ENCODE measurements around the gene CRTAP. TPM values are rescaled to one million over a fixed set of nuclear protein-coding genes. Genes with fewer than 3 reads are reported as not detected.

Gene CRTAP
- total RNA-seq, 4 donors from 2014 or later, result 180 to 394 (median 315) TPM

DNA sequence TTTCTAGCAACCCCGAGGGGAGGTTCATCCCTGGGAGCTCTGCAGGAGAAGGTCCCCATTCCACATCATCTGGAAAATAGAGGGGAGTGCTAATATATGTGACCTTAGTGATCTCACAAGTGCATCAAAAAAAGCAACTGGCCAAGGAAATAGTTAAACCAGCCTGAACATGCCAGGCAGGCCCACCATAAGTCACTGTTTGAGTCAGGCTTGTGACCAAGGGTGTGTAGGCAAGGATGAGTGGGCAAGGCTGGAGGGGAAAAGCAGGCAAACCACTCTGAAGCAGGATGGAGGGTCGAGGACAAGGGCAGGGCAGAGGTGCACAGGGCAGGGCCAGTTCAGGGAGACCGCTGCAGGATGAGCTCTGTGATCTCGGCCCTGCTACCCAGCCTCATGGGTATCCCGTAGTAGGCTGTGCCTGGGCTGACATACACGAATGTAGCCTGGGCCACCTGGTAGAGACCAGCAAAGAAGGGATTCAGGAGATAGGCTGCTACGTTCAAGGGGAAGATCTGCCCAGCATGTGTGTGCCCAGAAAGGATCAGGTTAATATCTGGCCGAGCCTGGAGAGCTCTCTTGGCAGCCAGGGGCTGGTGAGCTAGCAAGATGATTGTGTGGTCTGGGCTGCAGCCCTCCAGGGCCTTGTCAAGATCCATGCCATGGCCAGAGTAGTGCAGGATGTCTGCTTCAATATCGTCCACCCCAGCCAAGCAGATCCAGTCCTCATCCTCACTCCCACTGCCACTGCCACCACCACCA is 21.1 kb upstream of the CRTAP start:
- peaks cover 0 to 24% (median 5%) of the 10 kb centered on the region in 4 donors for H3K4me1 ChIP-seq
- H3K9me3 ChIP-seq, result no peaks in the 10 kb centered on the region
- 83 to 85% methylated on average over 9 of the region's 9 CpGs for WGBS, 2 donors
- no peak for DNase-seq (ENCODE audit: low spot score in 2 of 2)
- H3K4me3 ChIP-seq, result no peak overlapping the region
- H3K27me3 ChIP-seq, result no peaks in the 10 kb centered on the region
- H3K27ac ChIP-seq, result no peak overlapping the region
- peaks cover 0 to 42% (median 0%) of the 10 kb centered on the region in 3 donors for H3K36me3 ChIP-seq
- no peak for TF ChIP-seq POLR2A (IDR thresholded peaks at IDR 0.05)
- TF ChIP-seq, protein P1, sequence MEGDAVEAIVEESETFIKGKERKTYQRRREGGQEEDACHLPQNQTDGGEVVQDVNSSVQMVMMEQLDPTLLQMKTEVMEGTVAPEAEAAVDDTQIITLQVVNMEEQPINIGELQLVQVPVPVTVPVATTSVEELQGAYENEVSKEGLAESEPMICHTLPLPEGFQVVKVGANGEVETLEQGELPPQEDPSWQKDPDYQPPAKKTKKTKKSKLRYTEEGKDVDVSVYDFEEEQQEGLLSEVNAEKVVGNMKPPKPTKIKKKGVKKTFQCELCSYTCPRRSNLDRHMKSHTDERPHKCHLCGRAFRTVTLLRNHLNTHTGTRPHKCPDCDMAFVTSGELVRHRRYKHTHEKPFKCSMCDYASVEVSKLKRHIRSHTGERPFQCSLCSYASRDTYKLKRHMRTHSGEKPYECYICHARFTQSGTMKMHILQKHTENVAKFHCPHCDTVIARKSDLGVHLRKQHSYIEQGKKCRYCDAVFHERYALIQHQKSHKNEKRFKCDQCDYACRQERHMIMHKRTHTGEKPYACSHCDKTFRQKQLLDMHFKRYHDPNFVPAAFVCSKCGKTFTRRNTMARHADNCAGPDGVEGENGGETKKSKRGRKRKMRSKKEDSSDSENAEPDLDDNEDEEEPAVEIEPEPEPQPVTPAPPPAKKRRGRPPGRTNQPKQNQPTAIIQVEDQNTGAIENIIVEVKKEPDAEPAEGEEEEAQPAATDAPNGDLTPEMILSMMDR (IDR thresholded peaks at IDR 0.05), result no peak
- TF ChIP-seq EP300 (IDR thresholded peaks at IDR 0.05), result no peak

- TF ChIP-seq, protein P1 (IDR thresholded peaks at IDR 0.05), result no peak
- TF ChIP-seq EP300 (IDR thresholded peaks at IDR 0.05) (no peak), POLR2A (IDR thresholded peaks at IDR 0.05) (no peak)
- H3K9me3 ChIP-seq, result no peaks in the 10 kb centered on the region
- H3K27me3 ChIP-seq, result no peaks in the 10 kb centered on the region
- H3K36me3 ChIP-seq, result peaks cover 0 to 42% (median 0%) of the 10 kb centered on the region in 3 donors
- no peak overlapping the region for H3K4me3 ChIP-seq
- H3K4me1 ChIP-seq, result peaks cover 0 to 27% (median 6%) of the 10 kb centered on the region in 4 donors
- WGBS, 2 donors, result 92 to 94% methylated on average over 11 of the region's 11 CpGs
- H3K27ac ChIP-seq, result no peak overlapping the region
- no peak for DNase-seq (ENCODE audit: low spot score in 2 of 2)
Measured at GRCh38 chr3:33093847-33094246, 20.0 kb upstream of the CRTAP start.

GRCh38 chr3:33095436-33095835 is 18.4 kb upstream of the CRTAP start:
- Histone ChIP-seq H3K4me3 (peak overlapping the region in 3 of 4 donors; percentile 49 to 91 (median 71)), H3K27ac (peak overlapping the region in 3 of 4 donors; percentile 85 to 95 (median 93)), H3K4me1 (peaks cover 0 to 27% (median 6%) of the 10 kb centered on the region in 4 donors), H3K9me3 (no peaks in the 10 kb centered on the region), H3K27me3 (no peaks in the 10 kb centered on the region), H3K36me3 (peaks cover 0 to 38% (median 0%) of the 10 kb centered on the region in 3 donors)
- TF ChIP-seq POLR2A (IDR thresholded peaks at IDR 0.05), result no peak
- 92 to 100% methylated on average over 2 of the region's 2 CpGs for WGBS, 2 donors
- no peak for DNase-seq (ENCODE audit: low spot score in 2 of 2)

GRCh38 chr3:33096093-33096868 is 17.5 kb upstream of the CRTAP start:
- TF ChIP-seq, protein P1 (IDR thresholded peaks at IDR 0.05), result no peak
- TF ChIP-seq EP300 (IDR thresholded peaks at IDR 0.05), result no peak
- TF ChIP-seq POLR2A (IDR thresholded peaks at IDR 0.05), result no peak
- H3K4me1 ChIP-seq, result peaks cover 0 to 27% (median 6%) of the 10 kb centered on the region in 4 donors
- peak overlapping the region; percentile 85 to 95 (median 92) for H3K27ac ChIP-seq
- WGBS, 2 donors, result 0 to 1% methylated on average over 38 to 39 of the region's 51 CpGs
- peak overlapping the region; percentile 49 to 99 (median 81) for H3K4me3 ChIP-seq
- H3K36me3 ChIP-seq, result peaks cover 0 to 29% (median 0%) of the 10 kb centered on the region in 3 donors
- DNase-seq (ENCODE audit: low spot score in 2 of 2), result peak; percentile 18 to 24
- H3K27me3 ChIP-seq, result no peaks in the 10 kb centered on the region
- H3K9me3 ChIP-seq, result no peaks in the 10 kb centered on the region

DNA sequence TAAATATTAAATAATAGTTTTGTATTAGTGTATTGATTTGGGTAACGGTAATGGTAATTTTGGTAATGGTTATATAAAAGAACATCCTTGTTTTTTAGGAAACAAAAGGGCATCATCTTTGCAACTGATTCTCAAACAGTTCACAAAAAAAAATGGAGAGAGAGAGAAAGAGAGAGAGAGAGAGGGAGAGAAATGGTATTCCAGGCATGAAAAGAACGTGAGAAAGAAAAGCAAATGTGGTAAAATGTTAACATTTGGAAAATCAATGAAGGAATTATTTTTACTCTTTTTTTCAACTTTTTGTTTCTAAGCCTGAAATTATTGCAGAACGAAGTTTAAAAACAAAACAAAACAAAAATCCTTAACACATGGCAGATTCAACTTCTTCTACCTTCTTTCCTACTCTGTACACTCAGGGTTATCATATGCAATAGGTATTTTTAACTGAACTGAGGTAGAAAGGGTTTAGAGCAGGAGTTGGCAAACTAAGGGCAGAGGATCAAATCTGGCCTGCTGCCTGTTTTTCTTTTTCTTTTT is 14.6 kb upstream of the CRTAP start:
- DNase-seq (ENCODE audit: low spot score in 2 of 2), result no peak
- Histone ChIP-seq H3K27me3 (no peaks in the 10 kb centered on the region), H3K36me3 (peaks cover 0 to under 1% (median 0%) of the 10 kb centered on the region in 3 donors), H3K27ac (no peak overlapping the region), H3K4me3 (no peak overlapping the region), H3K9me3 (no peaks in the 10 kb centered on the region), H3K4me1 (peaks cover 0 to 18% (median 6%) of the 10 kb centered on the region in 4 donors)
- WGBS, 2 donors, result 30 to 47% methylated on average over 3 of the region's 3 CpGs
- TF ChIP-seq, protein P1 (IDR thresholded peaks at IDR 0.05), result no peak
- TF ChIP-seq POLR2A (IDR thresholded peaks at IDR 0.05) (no peak), EP300 (IDR thresholded peaks at IDR 0.05) (no peak)

All from tibial nerve (tissue), 4 donors.